ENCODE data around the gene AP3M1.

AP3M1 gene

DNA sequence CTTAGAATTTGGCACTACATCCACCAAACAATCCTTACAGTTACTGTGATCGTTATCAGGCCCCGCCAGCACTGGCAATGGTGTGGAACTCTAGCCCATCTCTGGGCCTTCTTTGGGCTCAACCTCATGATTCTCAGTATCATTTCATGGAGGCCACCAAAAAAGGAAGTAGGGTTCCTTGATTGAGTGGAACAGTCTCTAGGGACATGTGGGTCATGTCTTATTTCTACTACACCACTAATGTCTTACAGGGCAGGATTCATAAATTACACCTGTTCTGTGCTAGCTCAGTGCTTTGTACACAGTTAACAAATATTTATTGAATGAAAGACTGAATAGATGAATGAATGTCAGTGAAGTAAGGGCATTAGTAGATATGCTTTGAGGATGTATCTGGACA lies 53.9 kb downstream of the AP3M1 start:
- Histone ChIP-seq H3K9me3 (no peaks in the 10 kb centered on the region), H3K4me1 (no peaks in the 10 kb centered on the region), H3K27me3 (no peaks in the 10 kb centered on the region), H3K36me3 (peaks cover 29% of the 10 kb centered on the region), H3K4me3 (ENCODE audit: low read depth, low read length) (no peak overlapping the region)
- TF ChIP-seq CTCF (IDR thresholded peaks at IDR 0.05; ENCODE audit: low read depth, low read length) = no peak
- no peak for DNase-seq

DNA sequence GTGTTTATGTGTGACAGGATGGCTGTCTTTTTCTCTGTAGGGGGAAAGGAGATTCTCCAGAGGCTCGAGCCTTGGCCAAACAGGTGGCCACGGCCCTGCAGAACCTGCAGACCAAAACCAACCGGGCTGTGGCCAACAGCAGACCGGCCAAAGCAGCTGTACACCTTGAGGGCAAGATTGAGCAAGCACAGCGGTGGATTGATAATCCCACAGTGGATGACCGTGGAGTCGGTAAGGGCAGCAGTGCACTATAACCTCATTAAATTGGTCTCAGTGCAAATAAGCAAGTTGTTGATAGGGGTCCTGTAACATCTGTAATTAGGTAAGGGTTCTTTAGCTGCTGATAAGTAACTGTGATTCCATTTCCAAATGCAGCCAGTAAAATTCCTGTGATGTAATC lies 56.4 kb downstream of the AP3M1 start:
- TF ChIP-seq CTCF (IDR thresholded peaks at IDR 0.05; ENCODE audit: low read depth, low read length) = no peak
- DNase-seq = no peak
- H3K4me3 ChIP-seq (ENCODE audit: low read depth, low read length) = no peak overlapping the region
- no peaks in the 10 kb centered on the region for H3K27me3 ChIP-seq
- H3K9me3 ChIP-seq = no peaks in the 10 kb centered on the region
- no peaks in the 10 kb centered on the region for H3K4me1 ChIP-seq
- peaks cover 28% of the 10 kb centered on the region for H3K36me3 ChIP-seq

- Histone ChIP-seq H3K36me3 (peaks cover 28% of the 10 kb centered on the region), H3K27me3 (no peaks in the 10 kb centered on the region), H3K4me3 (ENCODE audit: low read depth, low read length) (no peak overlapping the region), H3K9me3 (no peaks in the 10 kb centered on the region), H3K4me1 (no peaks in the 10 kb centered on the region)
- no peak for DNase-seq
- no peak for TF ChIP-seq CTCF (IDR thresholded peaks at IDR 0.05; ENCODE audit: low read depth, low read length)
Observed at GRCh38 chr10:74093530-74094164, 57.0 kb downstream of the AP3M1 start.

- Histone ChIP-seq H3K4me1 (no peaks in the 10 kb centered on the region), H3K27me3 (no peaks in the 10 kb centered on the region), H3K4me3 (ENCODE audit: low read depth, low read length) (no peak overlapping the region), H3K36me3 (peaks cover 24% of the 10 kb centered on the region), H3K9me3 (no peaks in the 10 kb centered on the region)
- no peak for DNase-seq
- no peak for TF ChIP-seq CTCF (IDR thresholded peaks at IDR 0.05; ENCODE audit: low read depth, low read length)
Observed at GRCh38 chr10:74092372-74092771, 58.3 kb downstream of the AP3M1 start.

- Histone ChIP-seq H3K9me3 (no peaks in the 10 kb centered on the region), H3K36me3 (peaks cover 16% of the 10 kb centered on the region), H3K27me3 (no peaks in the 10 kb centered on the region), H3K4me1 (no peaks in the 10 kb centered on the region), H3K4me3 (ENCODE audit: low read depth, low read length) (no peak overlapping the region)
- TF ChIP-seq CTCF (IDR thresholded peaks at IDR 0.05; ENCODE audit: low read depth, low read length) = no peak
- DNase-seq = no peak
Observed at GRCh38 chr10:74088722-74089121, 61.9 kb downstream of the AP3M1 start.

- peaks cover 8% of the 10 kb centered on the region for H3K36me3 ChIP-seq
- no peaks in the 10 kb centered on the region for H3K9me3 ChIP-seq
- H3K4me1 ChIP-seq = no peaks in the 10 kb centered on the region
- no peak for DNase-seq
- no peaks in the 10 kb centered on the region for H3K27me3 ChIP-seq
- no peak overlapping the region for H3K4me3 ChIP-seq (ENCODE audit: low read depth, low read length)
- no peak for TF ChIP-seq CTCF (IDR thresholded peaks at IDR 0.05; ENCODE audit: low read depth, low read length)
Observed at GRCh38 chr10:74086317-74086716, 64.3 kb downstream of the AP3M1 start.
